Right atrium auricular region (tissue), 2 donors: ENCODE data around the gene TFF1. TPM values are rescaled to one million over a fixed set of nuclear protein-coding genes. Genes with fewer than 3 reads are reported as not detected.

Experiments
- DNase-seq: peaks from one replicate; pipeline ENCODE4 v3.0.0-alpha.2; 2019; ENCODE audit warnings: low spot score
- H3K27ac ChIP-seq, 2 donors: fragments of 200-600 bp; sonication (generic); 1 replicate in 1 of 2; 2 replicates in 1 of 2; pipeline ENCODE4 v1.5.1; 2016 to 2019
- H3K27me3 ChIP-seq, 2 donors: fragments of 200-600 bp; sonication (generic); one replicate each; pipeline versions ENCODE4 v1.5.1 to v1.6.0; 2017 to 2019
- H3K36me3 ChIP-seq: fragments of 200-600 bp; sonication (generic); one replicate; pipeline ENCODE4 v1.5.1; 2016
- H3K4me1 ChIP-seq, 2 donors: fragments of 200-600 bp; sonication (generic); one replicate each; pipeline versions ENCODE4 v1.5.1 to v1.6.0; 2017 to 2019
- H3K4me3 ChIP-seq, 2 donors: fragments of 200-600 bp; sonication (generic); 1 replicate in 1 of 2; 2 replicates in 1 of 2; pipeline ENCODE4 v1.5.1; 2017 to 2019; ENCODE audit warnings: mild to moderate bottlenecking in 1 of 2, moderate library complexity in 1 of 2
- H3K9me3 ChIP-seq, 2 donors: fragments of 200-600 bp; sonication (generic); one replicate each; pipeline ENCODE4 v1.5.1; 2019
- total RNA-seq, 2 donors: library from RNA; depleted of rRNA; stranded (reverse); fragments of >200 nt; gene quantifications; one replicate each; pipeline ENCODE4 v1.1.0, GENCODE V29; 2016
- TF ChIP-seq, protein P1 (sequence below), 2 donors: fragments of 200-600 bp; sonication (generic); IDR thresholded peaks; one replicate each; pipeline ENCODE4 v1.5.1; 2019; ENCODE audit warnings: antibody characterized with exemption in 2 of 2

The TFF1 gene
- total RNA-seq, 2 donors from 2014 or later: not detected

- H3K27me3 ChIP-seq: no peaks in the 10 kb centered on the region
- no peaks in the 10 kb centered on the region for H3K4me1 ChIP-seq
- DNase-seq: no peak
- H3K36me3 ChIP-seq: no peaks in the 10 kb centered on the region
- no peak overlapping the region for H3K27ac ChIP-seq
- TF ChIP-seq, protein P1, sequence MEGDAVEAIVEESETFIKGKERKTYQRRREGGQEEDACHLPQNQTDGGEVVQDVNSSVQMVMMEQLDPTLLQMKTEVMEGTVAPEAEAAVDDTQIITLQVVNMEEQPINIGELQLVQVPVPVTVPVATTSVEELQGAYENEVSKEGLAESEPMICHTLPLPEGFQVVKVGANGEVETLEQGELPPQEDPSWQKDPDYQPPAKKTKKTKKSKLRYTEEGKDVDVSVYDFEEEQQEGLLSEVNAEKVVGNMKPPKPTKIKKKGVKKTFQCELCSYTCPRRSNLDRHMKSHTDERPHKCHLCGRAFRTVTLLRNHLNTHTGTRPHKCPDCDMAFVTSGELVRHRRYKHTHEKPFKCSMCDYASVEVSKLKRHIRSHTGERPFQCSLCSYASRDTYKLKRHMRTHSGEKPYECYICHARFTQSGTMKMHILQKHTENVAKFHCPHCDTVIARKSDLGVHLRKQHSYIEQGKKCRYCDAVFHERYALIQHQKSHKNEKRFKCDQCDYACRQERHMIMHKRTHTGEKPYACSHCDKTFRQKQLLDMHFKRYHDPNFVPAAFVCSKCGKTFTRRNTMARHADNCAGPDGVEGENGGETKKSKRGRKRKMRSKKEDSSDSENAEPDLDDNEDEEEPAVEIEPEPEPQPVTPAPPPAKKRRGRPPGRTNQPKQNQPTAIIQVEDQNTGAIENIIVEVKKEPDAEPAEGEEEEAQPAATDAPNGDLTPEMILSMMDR (IDR thresholded peaks at IDR 0.05): no peak
- no peak overlapping the region for H3K4me3 ChIP-seq
- peaks cover 0 to 15% of the 10 kb centered on the region in 2 donors for H3K9me3 ChIP-seq
These were observed 13.3 kb upstream of the TFF1 start for GRCh38 chr21:42379426-42380215.

GRCh38 chr21:42378418-42378817, 12.1 kb upstream of the TFF1 start:
- H3K4me3 ChIP-seq: no peak overlapping the region
- no peak for DNase-seq
- TF ChIP-seq, protein P1 (IDR thresholded peaks at IDR 0.05): no peak
- no peak overlapping the region for H3K27ac ChIP-seq
- H3K9me3 ChIP-seq: peaks cover 0 to 15% of the 10 kb centered on the region in 2 donors
- no peaks in the 10 kb centered on the region for H3K36me3 ChIP-seq
- H3K4me1 ChIP-seq: no peaks in the 10 kb centered on the region
- H3K27me3 ChIP-seq: no peaks in the 10 kb centered on the region

DNA sequence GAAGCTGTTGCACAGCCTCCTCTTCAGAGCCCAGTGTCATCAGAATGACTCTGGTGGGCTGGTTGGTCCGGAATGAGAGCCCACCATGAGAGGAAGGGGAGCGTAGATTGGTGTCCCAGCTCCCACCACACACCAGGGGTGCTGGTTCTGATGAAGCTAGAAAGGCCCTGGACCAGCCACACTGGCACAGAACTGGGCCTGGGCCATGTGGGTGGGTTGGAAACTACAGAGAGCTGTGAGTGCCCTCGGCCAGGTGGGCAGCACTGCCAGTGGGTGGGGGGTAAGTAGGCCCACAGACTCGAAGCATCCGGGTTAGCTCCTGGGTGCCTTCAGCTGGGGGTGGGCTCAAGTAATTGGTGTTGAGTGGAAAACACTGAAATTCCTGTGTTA, 11.6 kb upstream of the TFF1 start:
- H3K36me3 ChIP-seq: no peaks in the 10 kb centered on the region
- TF ChIP-seq, protein P1 (IDR thresholded peaks at IDR 0.05): no peak
- H3K4me1 ChIP-seq: no peaks in the 10 kb centered on the region
- no peak overlapping the region for H3K27ac ChIP-seq
- H3K27me3 ChIP-seq: no peaks in the 10 kb centered on the region
- peaks cover 0 to 15% of the 10 kb centered on the region in 2 donors for H3K9me3 ChIP-seq
- H3K4me3 ChIP-seq: no peak overlapping the region
- no peak for DNase-seq

GRCh38 chr21:42377211-42377950, 11.0 kb upstream of the TFF1 start:
- H3K36me3 ChIP-seq: no peaks in the 10 kb centered on the region
- H3K9me3 ChIP-seq: peaks cover 0 to 14% of the 10 kb centered on the region in 2 donors
- no peak for DNase-seq
- no peaks in the 10 kb centered on the region for H3K4me1 ChIP-seq
- no peaks in the 10 kb centered on the region for H3K27me3 ChIP-seq
- TF ChIP-seq, protein P1 (IDR thresholded peaks at IDR 0.05): no peak
- H3K4me3 ChIP-seq: no peak overlapping the region
- no peak overlapping the region for H3K27ac ChIP-seq

DNA sequence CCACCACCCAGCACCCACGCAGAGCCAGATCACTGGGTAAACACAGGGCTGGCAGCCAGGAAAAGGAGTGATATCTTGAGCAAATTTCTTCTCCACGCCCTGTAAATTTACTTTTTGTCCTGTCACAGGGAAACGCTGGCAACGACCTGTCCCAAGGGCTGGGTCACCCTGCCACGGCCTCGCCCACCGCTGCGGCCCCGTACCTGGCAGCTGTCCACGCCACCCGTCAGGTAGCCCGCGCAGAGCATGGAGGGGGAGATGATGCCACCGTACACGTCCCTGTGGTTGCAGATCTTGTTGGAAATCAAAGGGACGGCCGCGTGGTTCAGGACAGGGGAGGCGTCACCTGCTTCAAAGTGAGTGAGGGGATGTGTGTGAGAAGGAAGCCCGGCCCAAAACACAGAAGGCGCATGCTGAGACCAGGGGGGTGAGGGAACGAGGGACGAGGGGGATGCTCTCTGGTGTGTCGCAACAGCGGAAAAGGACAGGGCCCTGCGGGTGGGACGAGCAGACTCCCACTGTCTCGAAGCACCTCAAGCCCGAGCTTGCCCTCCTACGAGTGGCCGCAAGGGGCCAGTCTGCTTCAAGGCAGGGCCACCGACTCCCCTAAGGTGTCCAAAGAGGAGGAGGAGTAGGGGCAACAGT, 10.1 kb upstream of the TFF1 start:
- no peak overlapping the region for H3K27ac ChIP-seq
- H3K4me3 ChIP-seq: no peak overlapping the region
- H3K36me3 ChIP-seq: no peaks in the 10 kb centered on the region
- peaks cover 0 to 5% of the 10 kb centered on the region in 2 donors for H3K9me3 ChIP-seq
- TF ChIP-seq, protein P1 (IDR thresholded peaks at IDR 0.05): no peak
- no peak for DNase-seq
- no peaks in the 10 kb centered on the region for H3K4me1 ChIP-seq
- no peaks in the 10 kb centered on the region for H3K27me3 ChIP-seq
